A549 (cell line): Measurements from ENCODE around the gene CDYL. TPM values are rescaled to one million over a fixed set of nuclear protein-coding genes. Genes with fewer than 3 reads are reported as not detected.
"Not testable (repeated sequence)": the region's sequence is repeated elsewhere in the genome, so short reads cannot be mapped to it uniquely, and the experiment has no call there.

Experiments
- ATAC-seq, 2 experiments: fragments of 200-7000 bp in 1 of 2; fragments of >200 bp in 1 of 2; cut with Nextera tagmentation in 1 of 2; cut with Tn5 transposase in 1 of 2; 3 replicates each; pipeline versions ENCODE4 v1.8.0 to v1.9.1; 2018 to 2020; ENCODE audit warnings: mild to moderate bottlenecking in 1 of 2, moderate library complexity in 1 of 2
- CTCF ChIA-PET: fragments of 300-600 bp; sonication (Branson Sonifier 250); formaldehyde crosslinking; extraction: SDS; loops from one replicate; lab custom pipeline; 2021; ENCODE audit warnings: antibody characterized with exemption, inconsistent platforms; lab: Yijun Ruan, JAX
- POLR2A ChIA-PET: fragments of 350-600 bp; formaldehyde crosslinking; extraction: SDS; loops from one replicate; lab custom pipeline; 2021; ENCODE audit warnings: antibody characterized with exemption, inconsistent platforms; lab: Yijun Ruan, JAX
- DNase-seq, 2 experiments: peaks; one replicate each; pipeline versions ENCODE4 v3.0.0 to v3.0.0-alpha.2; 2011 to 2016; ENCODE audit warnings: low read depth in 1 of 2, low spot score in 1 of 2
- FAIRE-seq: peaks from 2 replicates; lab custom pipeline; 2011; peaks lifted over from hg19 to GRCh38; lab: Jason Lieb, UNC
- H3K27ac ChIP-seq, 2 experiments: fragments of >200 bp; sonication (Bioruptor Twin); formaldehyde crosslinking; 3 replicates each; pipeline ENCODE4 v1.5.1; 2016 to 2017
- H3K4me1 ChIP-seq: fragments of >200 bp; sonication (Bioruptor Twin); formaldehyde crosslinking; 3 replicates; pipeline ENCODE4 v1.6.1; 2016
- H3K4me2 ChIP-seq: fragments of >200 bp; sonication (Bioruptor Twin); formaldehyde crosslinking; 3 replicates; pipeline ENCODE4 v1.6.1; 2016
- H3K4me3 ChIP-seq: fragments of >200 bp; sonication (Bioruptor Twin); formaldehyde crosslinking; 3 replicates; pipeline ENCODE4 v1.5.1; 2016
- H3K9me3 ChIP-seq: fragments of >200 bp; sonication (Bioruptor Twin); formaldehyde crosslinking; 3 replicates; pipeline ENCODE4 v1.6.1; 2016
- ATOH8 ChIP-seq: fragments of 250-450 bp; sonication (Bioruptor Pico); IDR thresholded peaks from 2 replicates; pipeline ENCODE4 v1.5.0; 2020; ENCODE audit warnings: low read depth, mild to moderate bottlenecking, moderate library complexity
- CHD2 ChIP-seq: fragments of 150-350 bp; IDR thresholded peaks from 2 replicates; pipeline ENCODE4 v1.6.1; 2014; ENCODE audit warnings: low read length; ENCODE audit not compliant: partially characterized antibody
- CHD4 ChIP-seq: fragments of 200-600 bp; sonication (generic); IDR thresholded peaks from 2 replicates; pipeline ENCODE4 v1.6.1; 2016; ENCODE audit warnings: antibody characterized with exemption, mild to moderate bottlenecking, borderline replicate concordance
- EHMT2 ChIP-seq: fragments of 200-600 bp; sonication (generic); IDR thresholded peaks from 2 replicates; pipeline ENCODE4 v1.6.1; 2016; ENCODE audit warnings: antibody characterized with exemption, low read depth, mild to moderate bottlenecking, moderate library complexity
- ELK1 ChIP-seq: fragments of 150-350 bp; IDR thresholded peaks from 2 replicates; pipeline ENCODE4 v1.6.1; 2014; ENCODE audit warnings: low read depth, mild to moderate bottlenecking, low read length
- FOXS1 ChIP-seq: fragments of 250-450 bp; sonication (Bioruptor Pico); IDR thresholded peaks from 2 replicates; pipeline ENCODE4 v1.5.0; 2020; ENCODE audit warnings: mild to moderate bottlenecking, moderate library complexity
- HDAC2 ChIP-seq: fragments of 200-600 bp; sonication (generic); IDR thresholded peaks from 2 replicates; pipeline ENCODE4 v1.6.1; 2016
- HEYL ChIP-seq: fragments of 250-450 bp; sonication (Bioruptor Pico); IDR thresholded peaks from 2 replicates; pipeline ENCODE4 v1.8.0; 2021; ENCODE audit warnings: mild to moderate bottlenecking, moderate library complexity
- HOXB13 ChIP-seq: fragments of 250-450 bp; sonication (Bioruptor Pico); IDR thresholded peaks from 2 replicates; pipeline ENCODE4 v1.5.0; 2020; ENCODE audit warnings: low read depth, mild to moderate bottlenecking, moderate library complexity
- KDM5A ChIP-seq: fragments of 200-600 bp; sonication (generic); IDR thresholded peaks from 2 replicates; pipeline ENCODE4 v1.6.1; 2016; ENCODE audit warnings: antibody characterized with exemption, mild to moderate bottlenecking
- PBX3 ChIP-seq: IDR thresholded peaks from 2 replicates; pipeline ENCODE4 v1.6.1; 2012
- PHF8 ChIP-seq: fragments of 200-600 bp; sonication (generic); IDR thresholded peaks from 2 replicates; pipeline ENCODE4 v1.6.1; 2016; ENCODE audit warnings: low read depth, mild to moderate bottlenecking, antibody characterized with exemption, moderate library complexity, borderline replicate concordance
- POLR2AphosphoS2 ChIP-seq: conservative IDR thresholded peaks from 2 replicates; pipeline ENCODE4 v1.6.1; 2012; ENCODE audit warnings: low read length, improper control_type of control experiment, inconsistent platforms
- RARB ChIP-seq: fragments of 250-450 bp; sonication (Bioruptor Pico); IDR thresholded peaks from 2 replicates; pipeline ENCODE4 v1.8.0; 2021; ENCODE audit warnings: mild to moderate bottlenecking, moderate library complexity
- RCOR1 ChIP-seq: fragments of 150-350 bp; IDR thresholded peaks from 2 replicates; pipeline ENCODE4 v1.6.1; 2014; ENCODE audit warnings: antibody characterized with exemption, low read length, low read depth
- REST ChIP-seq: fragments of 200-600 bp; sonication (generic); IDR thresholded peaks from 2 replicates; pipeline ENCODE4 v1.6.1; 2016; ENCODE audit warnings: antibody characterized with exemption, mild to moderate bottlenecking, moderate library complexity
- SMC3 ChIP-seq: fragments of >200 bp; sonication (Bioruptor Twin); formaldehyde crosslinking; IDR thresholded peaks from 3 replicates; pipeline ENCODE4 v1.6.1; 2018; ENCODE audit warnings: inconsistent platforms
- SREBF2 ChIP-seq: fragments of 450-650 bp; IDR thresholded peaks from 2 replicates; pipeline ENCODE4 v1.6.1; 2014; ENCODE audit warnings: mild to moderate bottlenecking, moderate library complexity
- ZC3H11A ChIP-seq: fragments of 450-650 bp; IDR thresholded peaks from 2 replicates; pipeline ENCODE4 v1.6.1; 2014; ENCODE audit warnings: antibody characterized with exemption, mild to moderate bottlenecking
- WGBS: methylation state at CpG from one replicate; pipeline ENCODE4 v1.1.6; 2017; ENCODE audit errors: missing lambda C conversion rate; 5-methylcytosine and 5-hydroxymethylcytosine counted together
- polyA plus RNA-seq, 4 experiments: library from polyadenylated mRNA; depleted of rRNA in 3 of 4; stranded (reverse); fragments of >200 nt; fragmentation: RNase III in 1 of 4; extraction: RNeasy Plus Mini Kit Qiagen cat#74134 plus additional on column Dnase treatment in 1 of 4; gene quantifications; 2 replicates in 3 of 4; 3 replicates in 1 of 4; pipeline ENCODE4 v1.2.3, GENCODE V29; 2011 to 2017

The CDYL gene
- polyA plus RNA-seq, 2 of the 4 experiments (the other 2 are of a cell fraction), result 18.6 to 42.7 TPM

- 85% methylated on average over 3 of the region's 3 CpGs for WGBS
- Histone ChIP-seq H3K4me2 (no peak overlapping the region), H3K9me3 (peaks cover 2% of the 10 kb centered on the region; the same call in 1 of the 3 replicates), H3K4me3 (no peak overlapping the region), H3K4me1 (no peaks in the 10 kb centered on the region), H3K27ac (no peak overlapping the region)
- ChIA-PET CTCF (no interaction called here), POLR2A (no interaction called here)
- no peak for FAIRE-seq
- ATAC-seq, result no peak
- TF ChIP-seq POLR2AphosphoS2 (no peak), HOXB13 (CRISPR knock-in tag) (no peak), HDAC2 (no peak), FOXS1 (no peak), SREBF2 (no peak), KDM5A (no peak), CHD2 (no peak), PHF8 (no peak), CHD4 (no peak), RCOR1 (no peak), SMC3 (no peak), HEYL (CRISPR knock-in tag) (no peak), REST (no peak), EHMT2 (no peak), RARB (no peak), PBX3 (no peak), ZC3H11A (no peak), ATOH8 (CRISPR knock-in tag) (no peak), ELK1 (no peak)
- DNase-seq, result no peak
Observed at GRCh38 chr6:4864519-4864918, 88.3 kb downstream of the CDYL start.

- ATAC-seq, CTCF ChIA-PET: not testable (repeated sequence)
Observed at GRCh38 chr6:4865006-4865405, 88.8 kb downstream of the CDYL start.

More at GRCh38 chr6:4865006-4865405, 88.8 kb downstream of the CDYL start:
- H3K9me3 ChIP-seq, POLR2A ChIA-PET, FAIRE-seq, H3K4me2 ChIP-seq, H3K4me3 ChIP-seq, H3K4me1 ChIP-seq, H3K27ac ChIP-seq: not testable (repeated sequence)
- 95% methylated on average over 4 of the region's 4 CpGs for WGBS
- DNase-seq, result peak in 1 of 2 experiments; percentile 26
